IMR-90 (cell line): ENCODE results near the gene ADAMTS16.

Experiments
- BHLHE40 ChIP-seq: fragments of 150-350 bp; IDR thresholded peaks from 2 replicates; pipeline ENCODE4 v1.6.1; 2016; ENCODE audit warnings: mild to moderate bottlenecking, low read depth, low read length
- CEBPB ChIP-seq: IDR thresholded peaks from 2 replicates; pipeline ENCODE4 v1.6.1; 2012; ENCODE audit warnings: low read depth, low read length, improper control_type of control experiment
- ELK1 ChIP-seq: fragments of 150-350 bp; IDR thresholded peaks from 2 replicates; pipeline ENCODE4 v1.6.1; 2016; ENCODE audit warnings: low read depth, mild to moderate bottlenecking, low read length, moderate library complexity, borderline replicate concordance
- FOS ChIP-seq: fragments of 150-350 bp; IDR thresholded peaks from 2 replicates; pipeline ENCODE4 v1.6.1; 2016; ENCODE audit warnings: low read depth, low read length
- MAFK ChIP-seq: IDR thresholded peaks from 2 replicates; pipeline ENCODE4 v1.6.1; 2012; ENCODE audit warnings: low read depth, low read length, improper control_type of control experiment
- MXI1 ChIP-seq: IDR thresholded peaks from 2 replicates; pipeline ENCODE4 v1.6.1; 2012; ENCODE audit warnings: low read depth, mild to moderate bottlenecking, low read length, moderate library complexity, borderline replicate concordance
- POLR2A ChIP-seq: IDR thresholded peaks from 2 replicates; pipeline ENCODE4 v1.6.1; 2012; ENCODE audit warnings: mild to moderate bottlenecking, low read depth, low read length
- RAD21 ChIP-seq: IDR thresholded peaks from 2 replicates; pipeline ENCODE4 v1.6.1; 2012; ENCODE audit warnings: low read length, improper control_type of control experiment
- RFX5 ChIP-seq: IDR thresholded peaks from 2 replicates; pipeline ENCODE4 v1.8.0; 2012; ENCODE audit warnings: low read depth, mild to moderate bottlenecking, low read length, moderate library complexity
- SMC3 ChIP-seq: fragments of 150-350 bp; IDR thresholded peaks from 2 replicates; pipeline ENCODE4 v1.6.1; 2016; ENCODE audit warnings: low read depth, mild to moderate bottlenecking, antibody characterized with exemption, low read length, moderate library complexity
- USF2 ChIP-seq: fragments of 150-350 bp; IDR thresholded peaks from 2 replicates; pipeline ENCODE4 v1.6.1; 2017; ENCODE audit warnings: mild to moderate bottlenecking, antibody characterized with exemption, low read length, low read depth
- TF ChIP-seq, protein P1 (sequence below): conservative IDR thresholded peaks from 2 replicates; pipeline ENCODE4 v1.5.1; 2012; ENCODE audit warnings: mild to moderate bottlenecking, low read depth, low read length, improper control_type of control experiment

GRCh38 chr5:5297432-5298067, 157.4 kb downstream of the ADAMTS16 start:
- TF ChIP-seq, protein P1, sequence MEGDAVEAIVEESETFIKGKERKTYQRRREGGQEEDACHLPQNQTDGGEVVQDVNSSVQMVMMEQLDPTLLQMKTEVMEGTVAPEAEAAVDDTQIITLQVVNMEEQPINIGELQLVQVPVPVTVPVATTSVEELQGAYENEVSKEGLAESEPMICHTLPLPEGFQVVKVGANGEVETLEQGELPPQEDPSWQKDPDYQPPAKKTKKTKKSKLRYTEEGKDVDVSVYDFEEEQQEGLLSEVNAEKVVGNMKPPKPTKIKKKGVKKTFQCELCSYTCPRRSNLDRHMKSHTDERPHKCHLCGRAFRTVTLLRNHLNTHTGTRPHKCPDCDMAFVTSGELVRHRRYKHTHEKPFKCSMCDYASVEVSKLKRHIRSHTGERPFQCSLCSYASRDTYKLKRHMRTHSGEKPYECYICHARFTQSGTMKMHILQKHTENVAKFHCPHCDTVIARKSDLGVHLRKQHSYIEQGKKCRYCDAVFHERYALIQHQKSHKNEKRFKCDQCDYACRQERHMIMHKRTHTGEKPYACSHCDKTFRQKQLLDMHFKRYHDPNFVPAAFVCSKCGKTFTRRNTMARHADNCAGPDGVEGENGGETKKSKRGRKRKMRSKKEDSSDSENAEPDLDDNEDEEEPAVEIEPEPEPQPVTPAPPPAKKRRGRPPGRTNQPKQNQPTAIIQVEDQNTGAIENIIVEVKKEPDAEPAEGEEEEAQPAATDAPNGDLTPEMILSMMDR: no peak
- TF ChIP-seq SMC3 (no peak), POLR2A (no peak), RAD21 (no peak), FOS (no peak), CEBPB (no peak), MXI1 (no peak), ELK1 (no peak), MAFK (no peak), USF2 (no peak), BHLHE40 (no peak), RFX5 (no peak)
